ENCODE results near the gene ESD.

Gene ESD

GRCh38 chr13:46745062-46745461, 51.9 kb downstream of the ESD start:
- DNase-seq (ENCODE audit: low spot score) = no peak

- DNase-seq (ENCODE audit: low spot score) = no peak
Measured at GRCh38 chr13:46743191-46743590, 53.8 kb downstream of the ESD start.

- no peak for DNase-seq (ENCODE audit: low spot score)
Measured at GRCh38 chr13:46739447-46740098, 57.4 kb downstream of the ESD start.

DNA sequence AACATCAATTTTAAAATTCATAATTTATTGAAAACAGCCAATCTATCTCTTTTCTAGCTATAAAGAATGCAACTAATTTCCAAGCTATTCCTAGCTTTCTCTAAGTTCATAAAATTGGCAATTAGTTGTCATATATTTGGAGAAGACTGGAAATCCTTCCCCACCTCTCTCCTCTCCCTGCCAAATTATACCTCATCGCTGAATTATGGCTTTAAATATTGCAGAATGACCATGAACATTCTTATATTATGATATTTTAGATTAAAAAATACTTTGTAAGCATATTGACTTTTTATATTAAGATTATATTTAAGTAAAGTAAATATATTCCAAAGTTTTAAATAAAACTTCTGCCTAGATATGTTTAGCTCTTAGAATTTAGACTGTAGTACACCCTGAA, 58.2 kb downstream of the ESD start:
- no peak for DNase-seq (ENCODE audit: low spot score)

DNA sequence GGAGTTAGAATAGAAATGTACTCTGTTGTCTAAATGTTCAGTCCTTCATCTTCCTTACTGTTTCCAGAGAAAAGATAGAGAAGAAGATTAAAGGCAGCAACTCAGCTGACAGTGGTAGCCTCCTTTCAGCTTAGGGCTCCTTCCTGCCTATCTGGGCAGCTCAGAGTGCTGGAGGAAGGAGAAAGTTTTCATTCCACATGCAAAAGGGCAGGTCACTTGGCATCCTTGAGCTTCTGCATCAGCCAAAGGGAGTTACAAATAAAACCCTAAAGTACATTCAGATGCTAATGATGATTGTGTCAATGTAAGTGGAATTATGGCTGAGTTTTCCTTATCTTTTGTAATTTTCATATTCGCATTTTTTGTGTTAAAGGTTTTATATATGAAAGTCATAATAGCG, 58.9 kb downstream of the ESD start:
- no peak for DNase-seq (ENCODE audit: low spot score)

- DNase-seq (ENCODE audit: low spot score) = no peak
Measured at GRCh38 chr13:46736541-46737310, 60.2 kb downstream of the ESD start.

DNA sequence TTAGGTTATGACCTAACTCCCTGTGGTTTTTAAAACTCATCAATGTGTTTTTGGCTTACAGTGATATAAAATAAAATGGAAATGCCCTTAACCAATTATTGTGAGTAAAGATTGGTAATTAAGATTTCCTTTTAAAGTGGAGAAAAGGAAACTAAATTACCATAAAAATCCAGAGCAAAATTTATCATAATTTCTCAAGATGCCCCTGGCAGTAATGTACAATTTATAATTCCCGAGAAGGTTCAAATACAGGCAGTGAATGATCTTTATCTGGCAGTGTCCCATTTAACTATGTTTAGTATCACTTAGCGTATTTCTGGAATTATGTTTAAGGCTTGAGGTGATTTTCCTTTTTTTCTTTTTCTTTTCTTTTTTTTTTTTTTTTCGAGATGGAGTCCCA, 61.5 kb downstream of the ESD start:
- DNase-seq (ENCODE audit: low spot score) = no peak

- DNase-seq (ENCODE audit: low spot score) = no peak
Measured at GRCh38 chr13:46731535-46731934, 65.4 kb downstream of the ESD start.

GRCh38 chr13:46728777-46729176, 68.2 kb downstream of the ESD start:
- peak; percentile 7 for DNase-seq (ENCODE audit: low spot score)

DNA sequence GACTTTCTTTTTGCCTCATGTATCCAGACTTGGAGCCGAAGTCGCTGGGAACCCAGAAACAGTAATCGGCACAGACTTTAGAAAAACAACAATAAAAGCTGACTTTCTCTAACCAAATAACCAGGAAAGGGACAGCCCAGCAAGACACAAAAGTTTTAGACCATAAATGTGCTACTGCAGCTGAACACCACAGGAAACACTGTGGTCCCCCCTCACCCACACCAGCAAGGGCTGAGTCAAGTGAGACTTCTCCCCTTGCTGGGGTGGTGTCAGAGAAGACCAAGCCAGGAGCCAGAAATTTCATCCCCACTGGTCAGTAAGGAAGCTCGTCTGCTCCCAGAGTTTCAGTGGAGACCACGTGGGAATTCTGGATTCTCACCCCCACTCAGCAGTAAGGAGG, 70.6 kb downstream of the ESD start:
- no peak for DNase-seq (ENCODE audit: low spot score)

Data from LoVo (cell line).